H1 (cell line): ENCODE measurements around the gene SLC39A13. TPM values are rescaled to one million over a fixed set of nuclear protein-coding genes. Genes with fewer than 3 reads are reported as not detected.

Experiments used
- ASH2L ChIP-seq: fragments of 200-600, 300-600 bp; sonication (generic); IDR thresholded peaks from one replicate; pipeline ENCODE4 v1.7.1; 2017; ENCODE audit warnings: low read length
- CEBPB ChIP-seq: IDR thresholded peaks from 2 replicates; pipeline ENCODE4 v1.6.1; 2012; ENCODE audit warnings: low read depth, low read length
- CHD1 ChIP-seq: IDR thresholded peaks from 2 replicates; pipeline ENCODE4 v1.6.1; 2012; ENCODE audit warnings: low read depth, low read length, improper control_type of control experiment
- EGR1 ChIP-seq: IDR thresholded peaks from 2 replicates; pipeline ENCODE4 v1.6.1; 2011; ENCODE audit warnings: low read depth, low read length, borderline replicate concordance
- HDAC2 ChIP-seq, 2 experiments: fragments of 300-600 bp in 1 of 2; sonication (generic) in 1 of 2; IDR thresholded peaks; 2 replicates each; pipeline ENCODE4 v1.6.1; 2011 to 2012; ENCODE audit warnings: low read depth in 2 of 2, low read length in 2 of 2, mild to moderate bottlenecking in 2 of 2, moderate library complexity in 2 of 2, borderline replicate concordance in 1 of 2, inconsistent platforms in 1 of 2
- PHF8 ChIP-seq: fragments of 200-600 bp; sonication (generic); conservative IDR thresholded peaks from 2 replicates; pipeline ENCODE4 v1.7.1; 2012; ENCODE audit warnings: low read depth, mild to moderate bottlenecking, inconsistent platforms, low read length, moderate library complexity
- polyA plus RNA-seq, 7 experiments: library from polyadenylated mRNA; depleted of rRNA in 3 of 7; stranded (reverse) in 5 of 7; unstranded in 2 of 7; fragments of >200 nt in 5 of 7; fragments of 200-250 nt in 2 of 7; gene quantifications; 1 replicate in 5 of 7; 2 replicates in 1 of 7; 4 replicates in 1 of 7; pipeline versions ENCODE4 v1.2.1 to v1.2.3, GENCODE V29; 2011 to 2013; ENCODE audit warnings: missing spikeins in 2 of 7, mixed read lengths in 2 of 7
- total RNA-seq: library from RNA; stranded (reverse); fragmentation: NEBNext Ultra II Directional; extraction: Animal tissue kit (Norgen Biotek cat#: 25700); gene quantifications from 2 replicates; pipeline ENCODE4 v1.2.1, GENCODE V29; 2021
- TF ChIP-seq, protein P1 (sequence below): fragments of 300-600 bp; sonication (generic); IDR thresholded peaks from 2 replicates; pipeline ENCODE4 v1.7.1; 2012; ENCODE audit warnings: low read length, moderate library complexity, mild to moderate bottlenecking, inconsistent platforms; ENCODE audit not compliant: insufficient replicate concordance
- TF ChIP-seq, protein P2 (sequence below): IDR thresholded peaks from 2 replicates; pipeline ENCODE4 v1.6.1; 2012; ENCODE audit warnings: inconsistent platforms

The SLC39A13 gene
- total and polyA plus RNA-seq, 2 of the 8 experiments (the other 6 are each of a cell fraction or from before 2014, with no cell fraction given), result 23.2 to 30.0 TPM

DNA sequence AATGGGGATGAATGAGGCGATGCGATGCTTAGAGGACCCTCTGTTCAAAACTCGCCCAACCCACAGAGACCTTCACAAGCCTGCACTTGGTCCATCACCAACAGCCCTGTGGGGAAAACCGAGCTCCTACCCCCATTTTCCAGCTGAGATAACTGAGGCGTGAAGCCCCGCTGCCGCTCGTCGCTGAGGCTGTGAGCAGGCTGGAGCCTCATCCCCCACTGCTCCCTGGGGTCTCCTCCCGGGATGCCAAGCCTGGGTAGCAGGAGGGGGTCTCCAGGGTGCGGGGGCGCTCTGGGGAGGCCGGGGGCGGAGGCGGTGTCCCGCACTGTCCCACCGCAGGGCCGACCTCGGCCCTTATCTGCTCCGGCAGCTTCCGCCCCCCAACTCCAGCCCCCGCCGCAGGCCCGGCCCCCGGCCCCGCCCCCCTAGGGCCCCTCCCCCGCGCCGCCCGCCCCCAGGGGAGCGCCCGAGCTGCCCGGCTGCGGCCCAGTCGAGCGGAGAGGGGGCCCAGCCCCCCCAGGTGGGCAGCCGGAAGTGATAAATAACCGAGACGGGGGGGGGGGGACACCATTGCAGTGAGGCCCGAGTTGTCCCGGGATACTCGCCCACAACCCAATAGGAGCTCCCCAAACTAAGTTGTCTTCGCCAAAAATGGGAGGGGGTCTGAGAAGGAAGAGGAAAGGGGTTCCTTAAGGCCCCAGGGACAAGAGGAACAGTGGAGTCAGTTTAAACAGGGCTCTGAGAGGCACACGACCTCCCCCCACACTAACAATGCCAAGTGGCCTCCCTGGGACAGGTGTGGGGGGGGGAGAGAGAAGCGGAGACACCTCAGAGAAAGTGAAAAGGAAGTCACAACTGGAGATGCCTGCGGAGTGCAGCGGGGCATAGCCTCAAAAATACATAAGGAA is 8.3 kb upstream of the SLC39A13 start (continued):
- TF ChIP-seq, protein P1, sequence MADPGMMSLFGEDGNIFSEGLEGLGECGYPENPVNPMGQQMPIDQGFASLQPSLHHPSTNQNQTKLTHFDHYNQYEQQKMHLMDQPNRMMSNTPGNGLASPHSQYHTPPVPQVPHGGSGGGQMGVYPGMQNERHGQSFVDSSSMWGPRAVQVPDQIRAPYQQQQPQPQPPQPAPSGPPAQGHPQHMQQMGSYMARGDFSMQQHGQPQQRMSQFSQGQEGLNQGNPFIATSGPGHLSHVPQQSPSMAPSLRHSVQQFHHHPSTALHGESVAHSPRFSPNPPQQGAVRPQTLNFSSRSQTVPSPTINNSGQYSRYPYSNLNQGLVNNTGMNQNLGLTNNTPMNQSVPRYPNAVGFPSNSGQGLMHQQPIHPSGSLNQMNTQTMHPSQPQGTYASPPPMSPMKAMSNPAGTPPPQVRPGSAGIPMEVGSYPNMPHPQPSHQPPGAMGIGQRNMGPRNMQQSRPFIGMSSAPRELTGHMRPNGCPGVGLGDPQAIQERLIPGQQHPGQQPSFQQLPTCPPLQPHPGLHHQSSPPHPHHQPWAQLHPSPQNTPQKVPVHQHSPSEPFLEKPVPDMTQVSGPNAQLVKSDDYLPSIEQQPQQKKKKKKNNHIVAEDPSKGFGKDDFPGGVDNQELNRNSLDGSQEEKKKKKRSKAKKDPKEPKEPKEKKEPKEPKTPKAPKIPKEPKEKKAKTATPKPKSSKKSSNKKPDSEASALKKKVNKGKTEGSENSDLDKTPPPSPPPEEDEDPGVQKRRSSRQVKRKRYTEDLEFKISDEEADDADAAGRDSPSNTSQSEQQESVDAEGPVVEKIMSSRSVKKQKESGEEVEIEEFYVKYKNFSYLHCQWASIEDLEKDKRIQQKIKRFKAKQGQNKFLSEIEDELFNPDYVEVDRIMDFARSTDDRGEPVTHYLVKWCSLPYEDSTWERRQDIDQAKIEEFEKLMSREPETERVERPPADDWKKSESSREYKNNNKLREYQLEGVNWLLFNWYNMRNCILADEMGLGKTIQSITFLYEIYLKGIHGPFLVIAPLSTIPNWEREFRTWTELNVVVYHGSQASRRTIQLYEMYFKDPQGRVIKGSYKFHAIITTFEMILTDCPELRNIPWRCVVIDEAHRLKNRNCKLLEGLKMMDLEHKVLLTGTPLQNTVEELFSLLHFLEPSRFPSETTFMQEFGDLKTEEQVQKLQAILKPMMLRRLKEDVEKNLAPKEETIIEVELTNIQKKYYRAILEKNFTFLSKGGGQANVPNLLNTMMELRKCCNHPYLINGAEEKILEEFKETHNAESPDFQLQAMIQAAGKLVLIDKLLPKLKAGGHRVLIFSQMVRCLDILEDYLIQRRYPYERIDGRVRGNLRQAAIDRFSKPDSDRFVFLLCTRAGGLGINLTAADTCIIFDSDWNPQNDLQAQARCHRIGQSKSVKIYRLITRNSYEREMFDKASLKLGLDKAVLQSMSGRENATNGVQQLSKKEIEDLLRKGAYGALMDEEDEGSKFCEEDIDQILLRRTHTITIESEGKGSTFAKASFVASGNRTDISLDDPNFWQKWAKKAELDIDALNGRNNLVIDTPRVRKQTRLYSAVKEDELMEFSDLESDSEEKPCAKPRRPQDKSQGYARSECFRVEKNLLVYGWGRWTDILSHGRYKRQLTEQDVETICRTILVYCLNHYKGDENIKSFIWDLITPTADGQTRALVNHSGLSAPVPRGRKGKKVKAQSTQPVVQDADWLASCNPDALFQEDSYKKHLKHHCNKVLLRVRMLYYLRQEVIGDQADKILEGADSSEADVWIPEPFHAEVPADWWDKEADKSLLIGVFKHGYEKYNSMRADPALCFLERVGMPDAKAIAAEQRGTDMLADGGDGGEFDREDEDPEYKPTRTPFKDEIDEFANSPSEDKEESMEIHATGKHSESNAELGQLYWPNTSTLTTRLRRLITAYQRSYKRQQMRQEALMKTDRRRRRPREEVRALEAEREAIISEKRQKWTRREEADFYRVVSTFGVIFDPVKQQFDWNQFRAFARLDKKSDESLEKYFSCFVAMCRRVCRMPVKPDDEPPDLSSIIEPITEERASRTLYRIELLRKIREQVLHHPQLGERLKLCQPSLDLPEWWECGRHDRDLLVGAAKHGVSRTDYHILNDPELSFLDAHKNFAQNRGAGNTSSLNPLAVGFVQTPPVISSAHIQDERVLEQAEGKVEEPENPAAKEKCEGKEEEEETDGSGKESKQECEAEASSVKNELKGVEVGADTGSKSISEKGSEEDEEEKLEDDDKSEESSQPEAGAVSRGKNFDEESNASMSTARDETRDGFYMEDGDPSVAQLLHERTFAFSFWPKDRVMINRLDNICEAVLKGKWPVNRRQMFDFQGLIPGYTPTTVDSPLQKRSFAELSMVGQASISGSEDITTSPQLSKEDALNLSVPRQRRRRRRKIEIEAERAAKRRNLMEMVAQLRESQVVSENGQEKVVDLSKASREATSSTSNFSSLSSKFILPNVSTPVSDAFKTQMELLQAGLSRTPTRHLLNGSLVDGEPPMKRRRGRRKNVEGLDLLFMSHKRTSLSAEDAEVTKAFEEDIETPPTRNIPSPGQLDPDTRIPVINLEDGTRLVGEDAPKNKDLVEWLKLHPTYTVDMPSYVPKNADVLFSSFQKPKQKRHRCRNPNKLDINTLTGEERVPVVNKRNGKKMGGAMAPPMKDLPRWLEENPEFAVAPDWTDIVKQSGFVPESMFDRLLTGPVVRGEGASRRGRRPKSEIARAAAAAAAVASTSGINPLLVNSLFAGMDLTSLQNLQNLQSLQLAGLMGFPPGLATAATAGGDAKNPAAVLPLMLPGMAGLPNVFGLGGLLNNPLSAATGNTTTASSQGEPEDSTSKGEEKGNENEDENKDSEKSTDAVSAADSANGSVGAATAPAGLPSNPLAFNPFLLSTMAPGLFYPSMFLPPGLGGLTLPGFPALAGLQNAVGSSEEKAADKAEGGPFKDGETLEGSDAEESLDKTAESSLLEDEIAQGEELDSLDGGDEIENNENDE, result no peak
- TF ChIP-seq PHF8, result peak; percentile 61
- TF ChIP-seq CEBPB, result no peak
- TF ChIP-seq, protein P2, sequence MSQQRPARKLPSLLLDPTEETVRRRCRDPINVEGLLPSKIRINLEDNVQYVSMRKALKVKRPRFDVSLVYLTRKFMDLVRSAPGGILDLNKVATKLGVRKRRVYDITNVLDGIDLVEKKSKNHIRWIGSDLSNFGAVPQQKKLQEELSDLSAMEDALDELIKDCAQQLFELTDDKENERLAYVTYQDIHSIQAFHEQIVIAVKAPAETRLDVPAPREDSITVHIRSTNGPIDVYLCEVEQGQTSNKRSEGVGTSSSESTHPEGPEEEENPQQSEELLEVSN, result no peak
- TF ChIP-seq HDAC2 (IDR thresholded peaks at IDR 0.05; ENCODE audit: borderline replicate concordance in 1 of 2, low read depth in 2 of 2, low read length in 2 of 2), result peak in 1 of 2 experiments; percentile 91; a peak in 2 of 4 replicates
- TF ChIP-seq ASH2L, result peak; percentile 56
- peak; percentile 17; the same call in 1 of the 2 replicates for TF ChIP-seq EGR1
- TF ChIP-seq CHD1, result no peak
